HG03139 (cell line): ENCODE measurements around the gene GNAT1.
"Not testable (repeated sequence)": the region's sequence is repeated elsewhere in the genome, so short reads cannot be mapped to it uniquely, and the experiment has no call there.

Source experiments
- ATAC-seq: cut with Tn5 transposase; IDR thresholded peaks from one replicate; pipeline ENCODE4 v1.9.1; 2021; ENCODE audit not compliant: unreplicated experiment

The GNAT1 gene

DNA sequence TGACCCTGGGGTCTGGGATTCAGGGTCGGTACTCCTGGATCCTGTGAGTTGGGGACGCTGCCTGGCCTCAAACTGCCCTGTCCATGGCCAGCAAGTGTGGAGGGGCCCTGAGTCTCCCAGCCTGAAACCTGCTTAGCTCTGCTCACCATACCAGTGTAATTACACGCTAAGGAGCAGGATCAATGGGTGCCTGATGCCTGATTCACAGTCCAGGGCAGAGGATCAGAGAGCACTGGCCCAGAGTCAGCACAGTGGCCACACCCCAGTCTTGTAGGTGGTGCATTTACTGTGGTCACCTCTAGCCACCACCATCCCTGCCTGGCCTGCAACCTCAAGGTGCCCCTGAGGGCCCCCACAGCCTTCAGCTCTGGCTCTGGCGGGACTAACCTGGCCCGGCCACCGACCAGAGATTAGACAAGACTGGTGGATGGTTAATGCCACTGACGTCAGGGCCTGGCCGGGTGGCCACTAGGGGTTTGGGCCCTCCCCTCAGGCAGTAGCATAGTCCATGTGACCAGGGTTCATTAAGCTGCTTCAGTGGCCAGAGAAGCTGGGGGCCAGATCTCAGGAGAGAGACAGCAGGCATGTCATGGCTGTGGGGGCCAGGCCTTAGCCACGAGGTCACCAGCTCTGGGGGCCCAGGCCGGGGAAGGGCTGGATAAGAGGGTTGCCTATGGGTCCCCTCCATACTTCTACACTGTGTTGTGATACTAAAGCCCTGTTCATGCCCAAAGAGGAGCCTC, 10.3 kb downstream of the GNAT1 start:
- ATAC-seq: no peak

DNA sequence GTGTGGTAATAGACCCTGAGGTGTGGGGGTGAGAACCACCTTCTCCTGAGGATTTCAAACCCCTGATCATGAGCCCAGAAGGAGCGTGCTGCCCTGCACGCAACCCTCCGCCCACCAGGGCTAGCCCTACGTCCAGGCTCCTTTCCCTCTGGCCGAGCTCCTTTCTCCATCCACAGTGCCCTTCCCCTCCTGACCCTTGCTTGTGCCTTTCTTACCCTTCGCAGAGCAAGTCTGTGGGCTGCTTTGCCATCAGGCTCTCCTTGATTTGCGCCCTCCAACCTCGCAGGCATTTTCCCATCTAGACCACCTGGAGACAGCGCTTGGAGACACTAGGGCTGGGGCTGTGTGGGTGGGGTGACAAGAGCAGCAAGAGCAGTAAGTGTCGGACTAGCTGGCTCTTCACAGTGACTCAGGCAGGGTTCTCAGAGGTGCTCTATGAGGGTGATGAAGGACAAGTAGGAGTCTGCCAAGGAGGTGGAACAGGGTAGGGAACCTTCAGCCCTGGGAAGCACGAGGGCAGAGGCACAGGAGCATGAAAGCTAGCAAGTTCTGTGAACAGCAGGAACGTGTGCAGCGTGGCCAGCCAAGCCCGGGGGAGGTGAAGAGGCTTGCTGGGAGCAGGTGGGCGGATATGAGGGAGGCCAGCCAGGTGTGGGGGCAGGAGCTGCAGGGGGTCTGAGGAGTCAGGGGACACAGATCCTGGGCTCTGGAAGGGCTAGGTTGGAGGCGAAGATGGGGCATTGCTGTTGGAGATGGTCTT, 11.1 kb downstream of the GNAT1 start:
- ATAC-seq: no peak

DNA sequence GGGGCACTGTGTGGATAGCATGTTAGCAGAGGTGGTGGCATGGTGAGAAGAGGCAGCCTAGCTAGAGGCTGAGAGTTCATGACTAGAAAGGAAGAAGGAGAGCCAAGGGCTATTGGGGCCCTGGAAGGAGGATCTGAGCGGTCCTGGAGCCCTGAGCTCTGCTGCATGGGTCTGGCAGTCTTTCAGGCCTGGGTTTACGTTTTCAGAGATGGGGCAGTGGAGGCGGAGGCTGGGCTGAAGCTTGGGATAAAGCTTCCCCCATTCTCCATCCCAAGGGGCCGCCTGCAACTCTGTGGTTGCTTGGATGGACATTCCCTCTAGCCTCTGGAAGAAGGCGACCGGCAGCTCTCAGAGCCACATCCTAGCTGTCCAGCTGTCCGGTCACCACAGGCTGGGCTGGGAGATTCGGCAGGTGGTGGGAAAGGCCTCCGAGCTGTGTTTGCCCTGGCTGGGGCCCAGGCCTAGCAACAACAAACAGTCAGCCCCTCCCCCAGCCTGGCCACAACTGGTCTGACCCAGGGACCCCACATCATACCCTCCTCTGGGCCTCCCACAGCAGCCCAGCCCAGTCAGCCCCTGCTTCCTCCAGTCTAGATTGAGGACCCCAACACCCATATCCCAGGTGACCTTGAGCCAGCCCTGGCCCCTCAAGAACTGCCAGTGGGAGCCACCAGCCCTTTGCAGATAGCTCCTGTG, 11.9 kb downstream of the GNAT1 start:
- no peak for ATAC-seq

DNA sequence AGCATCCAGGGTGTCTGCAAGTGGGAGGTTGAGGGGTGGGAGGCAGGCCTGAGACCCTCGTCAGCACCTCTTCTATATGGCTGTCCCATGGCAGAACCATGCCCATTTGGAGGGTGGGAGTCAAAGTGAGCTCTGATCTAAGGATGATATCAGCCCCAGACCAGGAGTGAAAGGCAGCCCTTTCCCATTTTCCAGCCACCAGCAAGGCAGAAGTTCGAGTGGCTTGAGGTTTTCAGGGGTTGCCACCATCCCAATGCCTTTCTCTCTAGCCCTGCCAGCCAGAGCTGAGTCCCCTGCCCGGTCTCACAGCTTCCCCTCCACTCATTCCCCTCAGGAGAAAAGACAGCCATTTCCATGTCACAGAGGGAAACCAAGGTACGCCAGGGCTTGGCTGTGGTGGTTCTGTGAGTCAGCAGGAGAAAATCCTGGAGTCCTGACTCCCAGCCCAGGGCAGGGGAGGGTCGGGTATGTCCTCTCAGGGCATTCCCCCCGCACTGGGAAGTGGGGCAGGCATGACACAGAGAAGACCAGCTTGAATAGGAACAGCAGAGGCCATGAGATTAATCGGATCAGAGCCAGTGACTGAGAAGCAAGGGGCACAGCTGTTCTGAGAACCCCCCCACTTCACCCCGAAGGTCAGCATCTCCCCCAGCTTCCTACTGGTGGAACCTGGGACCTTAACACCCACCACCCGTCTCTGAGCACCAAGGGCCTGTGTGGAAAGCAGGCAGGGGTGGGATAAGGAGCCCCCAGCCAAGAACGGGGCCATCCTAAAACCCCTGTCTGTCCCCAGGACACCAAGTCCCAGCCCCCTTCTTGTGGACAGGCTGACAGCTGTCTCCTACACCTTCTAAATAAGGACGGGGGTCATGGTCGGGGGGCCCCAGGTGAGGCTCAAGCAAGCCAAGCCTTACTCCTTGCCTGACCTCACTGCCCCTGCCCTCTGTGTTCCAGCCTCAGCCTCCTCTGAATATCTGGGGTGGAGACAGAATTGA, 12.7 kb downstream of the GNAT1 start:
- no peak for ATAC-seq

DNA sequence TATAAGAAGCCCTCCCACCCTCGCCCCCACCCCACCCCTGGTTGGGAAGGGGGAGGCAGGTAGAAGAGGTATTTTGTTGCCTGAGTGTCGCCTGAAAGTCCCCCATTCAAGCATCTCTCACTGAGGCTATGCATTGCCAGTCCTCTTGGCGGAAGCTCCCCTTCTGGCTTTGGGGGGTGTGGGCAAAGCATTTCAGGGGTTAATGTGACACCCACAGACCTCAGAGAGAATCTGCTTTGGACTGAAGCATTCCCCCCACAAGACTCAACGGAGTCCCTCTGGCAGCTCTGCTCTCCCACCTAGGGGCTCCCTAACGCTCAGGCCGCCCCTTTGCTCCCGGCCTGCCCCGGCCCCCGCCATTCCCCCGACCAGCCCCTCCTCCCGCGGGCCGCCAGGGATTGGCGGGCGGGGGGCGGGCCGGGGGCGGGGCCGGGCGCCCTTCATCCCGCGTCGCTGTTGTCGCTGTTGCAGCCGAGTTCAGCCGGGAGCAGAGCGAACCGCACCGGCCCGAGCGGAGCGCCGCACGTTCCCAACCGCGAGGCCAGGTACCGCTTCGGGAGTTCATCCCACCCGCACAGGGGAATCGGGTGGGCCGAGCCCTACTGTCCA, 13.5 kb downstream of the GNAT1 start, which contains the start of gene SLC38A3:
TSS of gene SLC38A3 (plus strand) at position 468 of the 609 bp plus-strand sequence. CDS start 8,929 bp downstream, outside the sequence.
- ATAC-seq: no peak

DNA sequence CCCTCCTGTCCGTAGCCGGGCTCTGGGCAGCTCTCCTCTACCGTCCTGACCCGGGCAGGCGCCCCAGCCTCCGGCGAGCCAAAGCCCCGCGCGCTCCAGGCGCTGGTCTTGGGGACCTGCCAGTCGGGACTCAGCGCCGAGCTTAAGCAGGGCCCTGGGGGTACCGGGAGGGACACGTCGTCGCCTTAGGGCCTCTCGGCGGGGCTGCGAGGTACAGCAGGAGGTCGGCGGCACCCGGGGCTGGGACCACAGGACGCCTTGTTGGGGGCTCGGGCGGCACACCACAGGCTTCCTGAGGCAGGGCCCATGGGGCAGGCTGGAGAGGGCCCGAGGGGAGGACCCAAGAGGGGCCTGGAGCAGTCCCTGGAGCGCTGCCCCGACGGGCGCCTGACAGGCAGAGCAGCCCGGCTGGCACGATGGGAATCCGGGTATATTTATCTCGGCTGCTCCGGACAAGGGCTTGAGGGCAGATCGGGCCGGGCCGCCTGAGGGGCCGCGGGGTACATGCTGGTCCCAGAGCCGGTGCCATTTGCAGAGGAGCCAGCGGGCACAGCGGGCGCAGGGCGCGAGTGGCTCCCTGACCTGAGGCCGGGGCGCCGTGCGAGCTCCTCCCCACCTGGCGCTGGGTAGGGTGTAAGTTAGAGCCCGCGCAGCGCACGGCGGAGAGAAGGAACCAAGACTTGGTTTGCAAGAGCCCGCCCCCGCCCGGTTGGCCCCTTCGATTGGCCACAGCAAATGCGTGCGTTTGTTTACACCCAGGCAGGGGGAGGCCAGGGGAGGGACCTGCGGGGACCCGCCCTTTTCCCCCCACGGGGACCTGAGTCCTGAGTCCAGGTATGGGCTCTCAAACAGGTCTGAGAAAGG, 14.2 kb downstream of the GNAT1 start:
- ATAC-seq: no peak

DNA sequence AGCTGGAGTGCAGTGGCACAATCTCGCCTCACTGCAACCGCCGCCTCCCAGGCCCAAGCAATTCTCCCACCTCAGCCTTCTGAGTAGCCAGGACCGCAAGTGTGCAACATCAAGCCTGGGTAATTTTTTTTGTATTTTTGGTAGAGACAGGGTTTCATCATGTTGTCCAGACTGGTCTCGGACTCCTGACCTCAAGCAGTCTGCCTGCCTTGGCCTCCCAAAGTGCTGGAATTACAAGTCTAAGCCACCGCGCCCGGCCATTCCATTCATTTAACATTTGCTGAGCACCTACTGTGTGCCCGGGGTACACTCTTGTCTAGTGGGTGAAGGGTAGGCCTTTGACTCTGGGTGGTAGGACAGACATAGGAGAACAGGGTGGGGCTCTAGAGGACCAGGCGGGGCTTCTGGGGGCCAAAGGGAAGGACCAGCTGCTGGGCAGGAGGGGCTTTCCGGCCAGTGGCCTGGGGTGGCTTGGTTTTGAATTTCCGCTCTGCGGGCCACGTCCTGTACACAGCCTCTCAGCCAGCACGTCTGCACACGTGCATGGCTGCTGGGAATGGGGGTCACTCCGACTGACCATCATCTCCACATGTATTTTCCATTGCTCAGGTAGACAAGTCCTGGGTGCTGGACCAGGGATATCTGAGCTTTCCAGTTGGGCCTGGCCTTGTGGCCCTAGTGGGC, 16.1 kb downstream of the GNAT1 start:
- ATAC-seq: no peak

DNA sequence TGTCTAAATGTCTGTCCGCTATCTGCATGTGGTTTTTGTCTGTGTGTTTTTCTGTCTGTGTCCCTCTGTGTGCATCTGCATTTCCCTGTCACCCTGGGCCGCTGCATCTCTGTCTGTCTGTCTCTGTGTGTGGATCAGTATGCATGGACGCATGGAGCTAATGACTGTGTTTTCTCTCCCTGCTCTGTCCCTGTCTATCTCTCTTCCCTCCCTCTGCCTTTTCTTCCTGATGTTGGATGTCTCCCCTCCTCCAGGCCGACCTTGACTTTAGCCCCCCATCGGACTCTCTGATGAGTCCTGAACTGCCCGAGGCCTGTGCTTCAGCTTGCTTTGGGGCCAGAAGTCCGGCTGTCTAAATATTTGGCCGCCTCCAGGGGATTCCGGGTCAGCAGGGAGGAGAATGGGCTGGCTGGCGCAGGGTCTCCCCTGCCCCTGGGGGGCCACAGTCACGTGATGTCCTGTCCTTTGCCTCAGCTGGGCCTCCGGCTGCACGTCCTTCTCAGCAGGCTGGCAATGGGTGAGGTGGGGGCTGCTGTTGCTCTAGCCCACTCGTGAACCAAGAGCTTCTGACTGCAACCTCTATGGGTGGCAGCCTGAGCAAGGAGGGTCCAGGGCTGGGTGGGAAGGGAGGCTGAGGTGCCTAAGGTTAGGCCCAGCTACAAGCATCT, 17.4 kb downstream of the GNAT1 start:
- ATAC-seq: no peak

DNA sequence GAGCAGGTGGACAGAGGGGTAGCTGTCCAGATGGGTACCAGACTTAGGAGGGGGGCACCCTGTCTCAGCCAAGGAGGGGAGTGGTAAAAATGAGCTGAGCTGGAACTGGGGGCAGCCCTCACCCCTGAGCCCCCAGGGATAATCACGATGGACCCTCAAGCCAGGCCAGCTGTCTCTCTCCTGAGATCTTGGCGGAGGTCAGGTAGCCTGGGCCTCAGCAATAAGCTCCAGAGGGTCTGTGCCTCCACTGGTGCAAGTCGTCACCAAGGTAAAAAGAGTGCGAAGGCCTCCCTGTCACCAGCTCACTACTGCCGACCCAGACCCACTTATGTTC, 18.7 kb downstream of the GNAT1 start:
- no peak for ATAC-seq

DNA sequence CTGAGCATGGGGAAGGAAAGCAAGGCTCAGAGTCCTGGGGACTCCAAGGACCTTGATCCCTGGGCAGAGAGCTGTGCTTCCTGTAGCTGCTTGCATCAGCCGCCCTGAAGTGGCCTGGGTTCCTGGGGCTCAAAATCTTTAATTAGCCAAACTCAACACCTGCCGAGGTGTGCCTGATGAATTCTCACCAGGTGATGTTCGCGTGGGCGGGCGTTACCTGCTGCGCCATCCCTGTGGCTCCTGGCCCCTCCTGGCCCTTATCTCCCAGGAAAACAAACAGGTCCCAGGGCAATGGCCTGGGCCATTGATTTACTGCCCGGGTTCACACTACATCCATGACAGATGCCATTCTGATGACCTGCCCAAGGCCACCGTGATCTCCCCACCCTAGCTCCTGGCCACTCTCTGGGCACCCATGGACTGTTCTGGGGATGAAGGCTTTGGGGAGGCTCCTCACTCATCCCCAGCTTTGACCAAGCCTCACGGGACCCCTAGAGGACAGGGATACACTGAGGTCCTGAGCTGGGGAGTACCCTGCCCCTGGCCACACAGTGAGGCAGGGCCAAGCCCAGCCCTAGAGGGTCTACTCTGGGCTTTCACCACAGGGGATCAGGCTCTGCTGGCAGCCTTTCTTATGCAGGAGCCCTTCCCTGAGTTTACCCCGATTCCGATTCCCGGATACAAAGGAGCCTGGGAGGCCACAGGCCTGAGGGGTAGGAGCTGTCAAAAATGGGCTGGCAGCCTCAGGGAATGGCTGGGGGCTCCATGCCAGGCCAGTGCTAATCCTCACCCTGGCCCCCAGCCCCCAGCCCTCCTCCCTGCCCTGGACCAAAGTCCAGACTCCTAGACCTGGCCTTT, 19.3 kb downstream of the GNAT1 start:
- no peak for ATAC-seq

DNA sequence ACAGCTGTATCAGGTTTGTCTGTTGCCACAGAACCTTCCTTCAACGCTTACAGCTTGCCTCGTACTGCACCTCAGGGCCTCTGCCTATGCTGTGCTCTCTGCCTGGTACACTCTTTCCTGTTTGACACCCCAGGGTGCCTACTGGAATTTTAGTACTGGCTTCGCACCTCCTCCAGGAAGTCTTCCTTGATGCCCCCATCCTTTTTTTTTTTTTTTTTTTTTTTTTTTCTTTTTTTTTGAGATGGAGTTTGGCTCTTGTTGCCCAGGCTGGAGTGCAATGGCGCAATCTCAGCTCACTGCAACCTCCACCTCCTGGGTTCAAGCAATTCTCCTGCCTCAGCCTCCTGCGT, 19.9 kb downstream of the GNAT1 start:
- ATAC-seq: not testable (repeated sequence)

DNA sequence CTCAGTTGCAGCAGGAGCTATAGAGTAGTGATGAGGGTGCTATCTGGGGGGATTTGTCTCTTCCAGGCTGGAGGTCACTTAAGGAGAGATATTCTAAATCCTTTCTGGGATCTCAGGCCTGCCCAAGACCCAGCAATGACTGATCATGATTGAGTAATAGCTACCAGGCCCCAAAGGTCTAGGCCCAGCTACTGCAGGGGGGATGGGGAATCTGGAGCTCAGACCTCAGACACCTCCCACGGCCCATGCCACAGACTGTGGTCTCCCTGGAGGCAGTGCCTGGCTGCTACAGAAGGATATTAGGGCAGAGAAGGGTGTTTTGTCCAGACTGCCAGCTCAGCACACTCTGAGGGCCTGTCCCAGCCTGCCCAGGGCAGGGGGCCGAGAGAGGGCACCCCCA, 20.5 kb downstream of the GNAT1 start:
- ATAC-seq: no peak

DNA sequence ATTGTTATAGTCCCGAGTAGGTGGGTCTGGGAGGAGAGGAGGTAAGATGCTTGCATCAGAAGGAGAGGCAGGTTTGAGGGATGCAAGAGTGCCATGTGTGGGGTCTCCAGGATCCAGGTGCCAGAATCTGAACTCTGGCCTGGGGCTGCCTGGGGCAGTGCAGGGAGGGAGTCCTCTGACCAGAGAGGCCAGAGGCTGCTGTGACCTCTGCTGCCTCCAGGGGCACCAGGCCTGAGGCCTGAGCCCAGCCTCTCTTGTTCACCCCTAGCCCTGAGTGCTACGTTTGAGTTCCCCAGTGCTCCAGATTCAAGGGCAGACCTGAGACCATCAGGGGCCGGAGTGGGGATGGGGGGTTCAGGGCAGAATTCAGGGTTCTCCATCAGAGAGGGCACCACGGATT, 21.1 kb downstream of the GNAT1 start:
- no peak for ATAC-seq

DNA sequence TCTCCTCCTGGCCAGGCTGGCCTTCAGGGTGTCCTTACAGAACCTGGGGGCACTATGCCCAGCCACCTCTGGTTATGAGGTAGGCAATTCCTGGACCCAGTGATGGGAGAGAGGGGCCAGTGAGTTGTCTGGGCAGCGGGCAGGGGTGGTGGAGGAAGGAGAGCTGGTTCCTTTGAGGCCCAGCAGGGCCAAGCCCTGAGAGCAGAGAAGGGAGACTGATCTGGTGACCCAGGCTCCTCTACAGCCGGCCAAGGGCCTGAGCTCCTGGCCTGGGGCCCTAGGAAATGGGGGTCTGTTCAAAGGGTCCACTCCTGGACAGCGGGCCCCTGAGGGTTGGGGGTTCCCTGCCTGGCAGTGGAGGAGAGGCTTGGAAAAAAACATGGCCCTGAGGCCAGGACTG, 21.6 kb downstream of the GNAT1 start:
- no peak for ATAC-seq

DNA sequence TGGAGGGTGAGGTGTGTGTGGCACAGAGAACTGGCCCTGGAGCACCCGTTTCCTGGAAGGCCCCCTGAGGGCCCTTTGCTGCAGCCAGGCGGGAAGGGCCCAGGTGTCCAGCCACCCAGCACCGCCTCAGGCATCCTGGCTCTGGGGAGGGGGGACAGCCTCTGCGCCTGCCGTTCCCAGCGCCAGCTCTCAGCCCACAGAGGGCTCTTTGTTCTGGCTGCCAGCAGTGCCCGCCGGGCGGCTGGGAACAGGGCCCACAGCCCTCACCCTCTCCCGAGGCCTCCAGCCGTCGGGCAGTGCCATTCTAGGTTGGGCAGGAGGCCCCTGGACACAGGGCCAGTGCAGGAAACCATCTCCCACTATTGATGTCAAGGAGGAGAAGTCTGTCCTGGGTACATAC, 22.0 kb downstream of the GNAT1 start:
- no peak for ATAC-seq

DNA sequence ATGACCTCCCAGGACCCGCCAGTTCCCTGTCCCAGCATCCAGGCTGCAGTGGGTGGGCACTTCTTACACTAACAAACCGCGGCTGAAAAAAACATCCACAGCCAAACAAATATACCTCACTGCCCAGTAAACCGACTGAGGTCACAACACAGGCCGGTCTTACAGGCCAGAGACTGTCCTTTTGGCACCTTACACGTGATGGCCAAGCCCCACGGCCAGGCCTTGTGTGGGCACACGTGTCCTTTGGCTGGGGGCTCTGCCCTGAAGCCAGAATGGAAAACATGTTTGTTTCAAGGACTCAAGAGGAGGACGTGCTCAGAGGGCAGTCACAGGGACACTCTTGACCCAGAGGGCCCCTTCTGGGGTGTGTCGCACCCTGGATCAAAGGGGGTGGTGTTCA, 23.4 kb downstream of the GNAT1 start:
- no peak for ATAC-seq

DNA sequence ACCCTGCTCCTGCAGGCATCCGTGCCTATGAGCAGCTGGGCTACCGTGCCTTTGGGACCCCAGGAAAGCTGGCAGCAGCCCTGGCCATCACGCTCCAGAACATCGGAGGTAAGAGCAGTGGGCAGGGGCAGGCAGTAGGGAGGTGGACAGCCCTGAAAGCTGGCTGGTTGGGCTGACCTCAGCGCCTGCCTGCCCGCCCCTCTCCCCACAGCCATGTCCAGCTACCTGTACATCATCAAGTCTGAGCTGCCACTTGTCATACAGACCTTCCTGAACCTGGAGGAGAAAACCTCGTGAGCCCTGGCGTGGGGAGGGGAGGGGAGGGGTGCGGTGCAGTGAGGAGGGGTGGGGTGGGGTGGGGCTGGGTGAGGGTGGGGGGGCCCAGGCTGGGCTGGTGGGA, 24.1 kb downstream of the GNAT1 start:
- no peak for ATAC-seq

DNA sequence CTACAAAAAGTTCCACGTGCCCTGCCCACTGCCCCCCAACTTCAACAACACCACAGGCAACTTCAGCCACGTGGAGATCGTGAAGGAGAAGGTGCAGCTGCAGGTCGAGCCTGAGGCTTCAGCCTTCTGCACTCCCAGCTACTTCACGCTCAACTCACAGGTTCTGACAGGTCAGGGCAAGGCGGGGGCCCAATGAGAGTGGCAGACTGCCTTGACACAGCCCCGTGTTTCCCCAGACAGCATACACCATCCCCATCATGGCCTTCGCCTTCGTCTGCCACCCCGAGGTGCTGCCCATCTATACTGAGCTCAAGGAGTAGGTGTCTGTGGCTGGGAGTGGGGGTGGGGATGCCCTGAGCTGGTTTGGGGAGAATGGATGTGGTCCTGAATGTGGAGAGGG, 26.3 kb downstream of the GNAT1 start:
- ATAC-seq: no peak
